Naive thymus-derived CD8-positive, alpha-beta T cell (primary cell): ENCODE data around the gene ZNF606. TPM values are rescaled to one million over a fixed set of nuclear protein-coding genes. Genes with fewer than 3 reads are reported as not detected.

Experiments
- ATAC-seq, 2 donors: fragments of 150-1000 bp; cut with Tn5 transposase in 1 of 2; sonication (Bioruptor Pico), chemical (Tn5 transposase) in 1 of 2; 1 replicate in 1 of 2; 2 replicates in 1 of 2; pipeline ENCODE4 v1.10.0; 2021; ENCODE audit warnings: mild to moderate bottlenecking in 2 of 2, moderate library complexity in 2 of 2
- POLR2A ChIA-PET: fragments of 350-600 bp; sonication (Branson Sonifier 250); formaldehyde crosslinking; loops from one replicate; lab custom pipeline; 2021; ENCODE audit warnings: antibody characterized with exemption; lab: Charles Lee
- DNase-seq, 10 donors: peaks; one replicate each; pipeline versions ENCODE4 v3.0.0 to v3.0.0-alpha.2; 2020 to 2022
- H3K27ac Mint-ChIP-seq, 10 donors: one replicate each; pipeline ENCODE4 v1.8.0; 2020 to 2022; ENCODE audit warnings: mild to moderate bottlenecking in 10 of 10, mixed read lengths in 10 of 10, moderate library complexity in 4 of 10, inconsistent platforms in 1 of 10
- H3K27me3 Mint-ChIP-seq, 5 donors: one replicate each; pipeline ENCODE4 v1.8.0; 2021 to 2022; ENCODE audit warnings: mixed read lengths in 5 of 5
- H3K36me3 Mint-ChIP-seq, 3 donors: one replicate each; pipeline ENCODE4 v1.8.0; 2020 to 2022; ENCODE audit warnings: mixed read lengths in 3 of 3, mild to moderate bottlenecking in 2 of 3, inconsistent platforms in 1 of 3
- H3K4me1 Mint-ChIP-seq, 4 donors: one replicate each; pipeline ENCODE4 v1.8.0; 2021 to 2022; ENCODE audit warnings: mixed read lengths in 4 of 4
- H3K4me3 Mint-ChIP-seq, 10 donors: one replicate each; pipeline ENCODE4 v1.8.0; 2020 to 2022; ENCODE audit warnings: mild to moderate bottlenecking in 10 of 10, mixed read lengths in 10 of 10, moderate library complexity in 6 of 10, inconsistent platforms in 1 of 10
- H3K9me3 Mint-ChIP-seq, 9 donors: one replicate each; pipeline ENCODE4 v1.8.0; 2020 to 2022; ENCODE audit warnings: mixed read lengths in 9 of 9, mild to moderate bottlenecking in 3 of 9, inconsistent platforms in 1 of 9, moderate library complexity in 1 of 9
- polyA plus RNA-seq, 3 donors: library from polyadenylated mRNA; unstranded; fragments of 300-500 nt; fragmentation: Illumina TruSeq; gene quantifications; one replicate each; pipeline ENCODE4 v1.2.3, GENCODE V29; 2021
- total RNA-seq, 8 experiments: library from RNA in 2 of 8; stranded (reverse) in 2 of 8; gene quantifications; one replicate each; pipeline ENCODE4 v1.2.3 and lab custom pipeline; 2021 to 2026

ZNF606 gene
- total RNA-seq = 10 to 100 TPM; 52.6 to 53.2 TPM
- 1 to 10 TPM; 2.1 to 6.5 (median 6.0) TPM for polyA plus RNA-seq
- total RNA-seq (lab: John Stamatoyannopoulos, UW) = 7.9 to 40.4 (median 14.9) reads per million in 6 experiments

DNA sequence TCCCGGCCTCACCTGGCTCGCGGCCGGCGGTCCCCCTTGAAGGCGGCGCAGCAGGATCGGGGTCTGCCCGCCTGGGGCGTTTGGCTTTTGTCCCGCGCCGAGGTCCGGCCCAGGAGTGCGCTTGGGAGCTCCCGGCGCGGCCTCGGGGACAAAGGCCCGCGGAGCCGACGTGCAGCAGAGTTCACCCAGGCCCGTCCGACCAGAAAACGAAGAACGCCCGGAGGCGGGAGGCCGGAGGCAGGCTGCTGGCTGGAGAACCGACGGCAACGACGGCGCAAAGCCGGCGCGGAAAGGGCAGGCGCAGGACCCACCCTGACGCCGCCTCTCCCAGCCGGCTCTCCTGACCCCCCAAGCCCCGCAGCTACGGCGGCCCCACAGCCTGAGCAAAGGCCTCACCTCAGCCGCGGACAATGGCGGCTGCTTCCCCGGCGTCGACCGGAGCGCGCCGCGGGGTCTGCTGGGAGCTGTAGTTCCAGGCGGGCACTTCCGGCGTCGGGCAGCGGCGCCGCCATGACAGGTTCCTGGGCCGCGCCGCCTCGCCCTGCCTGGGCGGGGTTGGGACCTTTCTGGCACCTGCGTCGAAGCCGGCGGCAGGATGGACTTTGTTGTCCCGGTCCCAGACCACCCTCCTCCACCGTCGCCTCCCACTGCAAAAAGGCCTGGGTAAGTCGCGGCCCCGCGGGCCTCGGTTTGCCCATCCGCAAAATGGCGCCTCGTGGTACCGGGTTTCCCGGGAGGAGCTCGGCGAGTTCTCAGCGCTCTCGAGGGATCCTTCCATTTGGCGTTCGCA lies at the start of gene ZNF606:
ZNF606 (minus strand) TSS at position 437 of the 790 bp plus-strand sequence. CDS start 1,501 bp downstream, outside the sequence.
- Mint-ChIP-seq H3K4me1 (peaks cover 12 to 35% (median 33%) of the 10 kb centered on the region in 4 donors), H3K9me3 (peaks cover 8 to 82% (median 39%) of the 10 kb centered on the region in 9 donors), H3K36me3 (peaks cover 50 to 88% (median 76%) of the 10 kb centered on the region in 3 donors), H3K4me3 (peak within 1 kb of the TSS; percentile 80 to 91 (median 86)), H3K27me3 (no peaks in the 10 kb centered on the region), H3K27ac (peak within 1 kb of the TSS; percentile 87 to 95 (median 94))
- peak; percentile 97 for ATAC-seq
- DNase-seq = peak; percentile 78 to 89 (median 84)
- POLR2A ChIA-PET = interaction anchor here (0.6 to 2.9 kb wide), 39 partner anchors 8 to 831 kb away, joined by 3 to 25 read pairs (median 4); partner anchors contain the start of genes MZF1, ZNF132, ZNF134 and ZNF135

DNA sequence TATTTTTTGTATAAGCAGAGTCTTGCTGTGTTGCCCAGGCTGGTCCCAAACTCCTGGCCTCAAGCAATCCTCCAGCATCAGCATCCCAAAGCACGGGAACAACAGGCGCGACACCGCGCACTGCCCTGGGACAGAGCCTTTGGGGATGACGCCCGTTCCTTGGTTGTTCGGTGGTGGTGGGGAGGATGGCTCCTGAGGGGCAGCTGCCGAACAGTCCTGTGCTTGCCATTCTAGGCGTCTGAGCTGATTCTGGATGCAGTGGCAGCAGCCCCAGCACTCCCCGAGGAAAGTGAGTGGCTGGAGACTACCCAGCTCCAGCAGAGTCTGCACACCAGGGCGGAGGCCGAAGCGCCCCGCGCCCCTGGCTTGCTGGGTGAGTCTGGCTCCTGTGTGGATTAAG lies 49.6 kb upstream of the ZNF606 start:
- Mint-ChIP-seq H3K9me3 (peaks cover 0 to 90% (median 44%) of the 10 kb centered on the region in 9 donors), H3K36me3 (peaks cover 14 to 44% (median 33%) of the 10 kb centered on the region in 3 donors), H3K4me3 (no peak overlapping the region), H3K27ac (no peak overlapping the region), H3K27me3 (peaks cover 6 to 23% (median 22%) of the 10 kb centered on the region in 5 donors), H3K4me1 (peaks cover 0 to 4% (median 3%) of the 10 kb centered on the region in 4 donors)
- DNase-seq (no peak), ATAC-seq (no peak)
- POLR2A ChIA-PET = no interaction called here

DNA sequence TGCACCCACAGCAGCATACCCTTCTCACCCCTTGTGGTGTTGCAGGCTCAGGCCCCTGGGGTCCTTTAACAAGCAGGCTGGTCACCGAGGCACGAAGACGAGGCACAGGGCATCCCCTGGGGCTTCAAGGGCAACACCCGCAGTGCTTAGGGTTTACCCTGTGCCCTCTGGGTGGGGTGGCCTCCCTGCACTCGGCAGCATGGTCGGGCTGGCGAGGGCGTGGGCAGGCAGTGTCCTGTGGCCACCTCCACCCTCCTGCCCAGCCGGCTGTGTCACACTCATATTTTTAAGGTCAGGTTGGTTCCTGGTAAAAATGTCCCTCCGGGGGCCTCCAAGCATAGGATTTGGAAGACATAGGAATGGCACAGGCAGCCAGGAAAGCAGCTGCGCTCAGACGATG lies 45.1 kb upstream of the ZNF606 start:
- H3K36me3 Mint-ChIP-seq = peaks cover 10 to 41% (median 24%) of the 10 kb centered on the region in 3 donors
- H3K27me3 Mint-ChIP-seq = peaks cover 0 to 14% (median 0%) of the 10 kb centered on the region in 5 donors
- POLR2A ChIA-PET = no interaction called here
- peaks cover 0 to 1% (median 0%) of the 10 kb centered on the region in 4 donors for H3K4me1 Mint-ChIP-seq
- no peak overlapping the region for H3K4me3 Mint-ChIP-seq
- no peak overlapping the region for H3K27ac Mint-ChIP-seq
- DNase-seq (no peak), ATAC-seq (no peak)
- peaks cover 9 to 90% (median 46%) of the 10 kb centered on the region in 9 donors for H3K9me3 Mint-ChIP-seq

DNA sequence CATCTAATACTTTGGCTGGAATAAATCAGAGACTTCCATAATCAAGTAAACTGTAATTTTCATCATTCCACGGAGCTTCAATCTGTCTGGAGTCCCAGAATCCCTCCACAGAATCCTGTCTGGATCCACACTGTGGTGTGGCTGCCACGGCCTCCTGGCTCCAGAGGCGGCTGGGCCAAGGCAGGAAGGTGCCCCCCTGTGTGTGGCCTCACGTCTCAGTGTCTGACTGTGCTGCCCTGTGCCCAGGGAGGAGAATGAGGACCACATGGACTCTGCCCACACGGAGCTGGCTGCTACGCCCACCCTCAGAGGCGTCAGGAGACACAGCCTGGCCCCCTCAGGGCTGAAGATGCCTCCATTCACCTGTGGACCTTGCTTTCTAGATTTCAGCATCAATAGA lies 44.2 kb upstream of the ZNF606 start:
- ATAC-seq (no peak), DNase-seq (no peak)
- H3K4me3 Mint-ChIP-seq = no peak overlapping the region
- peaks cover 9 to 90% (median 45%) of the 10 kb centered on the region in 9 donors for H3K9me3 Mint-ChIP-seq
- H3K27ac Mint-ChIP-seq = no peak overlapping the region
- peaks cover 0 to 15% (median 0%) of the 10 kb centered on the region in 5 donors for H3K27me3 Mint-ChIP-seq
- H3K4me1 Mint-ChIP-seq = peaks cover 0 to 1% (median 0%) of the 10 kb centered on the region in 4 donors
- POLR2A ChIA-PET = no interaction called here
- H3K36me3 Mint-ChIP-seq = peaks cover 11 to 43% (median 22%) of the 10 kb centered on the region in 3 donors

- DNase-seq = peak in 1 of 10 donors; percentile 53
- Mint-ChIP-seq H3K27me3 (peaks cover 0 to 25% (median 0%) of the 10 kb centered on the region in 5 donors), H3K4me3 (no peak overlapping the region), H3K9me3 (peaks cover 9 to 90% (median 53%) of the 10 kb centered on the region in 9 donors), H3K36me3 (peaks cover 13 to 48% (median 17%) of the 10 kb centered on the region in 3 donors), H3K27ac (no peak overlapping the region), H3K4me1 (no peaks in the 10 kb centered on the region)
- ATAC-seq = no peak
- POLR2A ChIA-PET = no interaction called here
Observed at GRCh38 chr19:58045411-58046050, 42.9 kb upstream of the ZNF606 start.

GRCh38 chr19:58044886-58045285 lies 42.3 kb upstream of the ZNF606 start:
- Mint-ChIP-seq H3K36me3 (peaks cover 17 to 46% (median 19%) of the 10 kb centered on the region in 3 donors), H3K4me3 (no peak overlapping the region), H3K27me3 (peaks cover 0 to 25% (median 0%) of the 10 kb centered on the region in 5 donors), H3K4me1 (no peaks in the 10 kb centered on the region), H3K9me3 (peaks cover 9 to 95% (median 52%) of the 10 kb centered on the region in 9 donors), H3K27ac (no peak overlapping the region)
- DNase-seq (peak in 1 of 10 donors; percentile 53), ATAC-seq (no peak)
- POLR2A ChIA-PET = no interaction called here

GRCh38 chr19:58044391-58044790 lies 41.8 kb upstream of the ZNF606 start:
- DNase-seq (peak in 1 of 10 donors; percentile 3), ATAC-seq (no peak)
- Mint-ChIP-seq H3K27ac (no peak overlapping the region), H3K4me3 (no peak overlapping the region), H3K9me3 (peaks cover 9 to 95% (median 47%) of the 10 kb centered on the region in 9 donors), H3K27me3 (peaks cover 0 to 25% (median 0%) of the 10 kb centered on the region in 5 donors), H3K36me3 (peaks cover 17 to 41% (median 19%) of the 10 kb centered on the region in 3 donors), H3K4me1 (no peaks in the 10 kb centered on the region)
- POLR2A ChIA-PET = no interaction called here

GRCh38 chr19:58042495-58043340 lies 40.1 kb upstream of the ZNF606 start:
- Mint-ChIP-seq H3K9me3 (peaks cover 9 to 93% (median 41%) of the 10 kb centered on the region in 9 donors), H3K4me1 (no peaks in the 10 kb centered on the region)
- peak in 1 of 2 donors; percentile 54 for ATAC-seq

GRCh38 chr19:58040751-58041525 lies 38.3 kb upstream of the ZNF606 start:
- peaks cover 5 to 26% (median 20%) of the 10 kb centered on the region in 5 donors for H3K27me3 Mint-ChIP-seq

More at GRCh38 chr19:58042495-58043340, 40.1 kb upstream of the ZNF606 start:
- no peak for DNase-seq
- H3K27ac Mint-ChIP-seq = no peak overlapping the region
- peaks cover 17 to 35% (median 22%) of the 10 kb centered on the region in 3 donors for H3K36me3 Mint-ChIP-seq
- no peak overlapping the region for H3K4me3 Mint-ChIP-seq
- POLR2A ChIA-PET = interaction anchor here (1.1 kb wide), 1 partner anchor 40 kb away, joined by 4 read pairs; the partner anchor contains the start of gene ZNF606
- peaks cover 0 to 28% (median 9%) of the 10 kb centered on the region in 5 donors for H3K27me3 Mint-ChIP-seq

GRCh38 chr19:58038688-58039204 lies 36.1 kb upstream of the ZNF606 start:
- Mint-ChIP-seq H3K27ac (peak overlapping the region in 1 of 10 donors; percentile 62), H3K36me3 (peaks cover 27 to 40% (median 36%) of the 10 kb centered on the region in 3 donors), H3K4me3 (no peak overlapping the region), H3K27me3 (peaks cover 17 to 39% (median 34%) of the 10 kb centered on the region in 5 donors), H3K4me1 (peaks cover 0 to 10% (median 3%) of the 10 kb centered on the region in 4 donors), H3K9me3 (peaks cover 12 to 90% (median 38%) of the 10 kb centered on the region in 9 donors)
- DNase-seq = no peak
- POLR2A ChIA-PET = no interaction called here
- no peak for ATAC-seq

More at GRCh38 chr19:58040751-58041525, 38.3 kb upstream of the ZNF606 start:
- H3K27ac Mint-ChIP-seq = no peak overlapping the region
- DNase-seq (no peak), ATAC-seq (no peak)
- H3K4me1 Mint-ChIP-seq = no peaks in the 10 kb centered on the region
- H3K9me3 Mint-ChIP-seq = peaks cover 5 to 92% (median 31%) of the 10 kb centered on the region in 9 donors
- POLR2A ChIA-PET = no interaction called here
- no peak overlapping the region for H3K4me3 Mint-ChIP-seq
- peaks cover 16 to 32% (median 23%) of the 10 kb centered on the region in 3 donors for H3K36me3 Mint-ChIP-seq
